BE2C (cell line): Measurements from ENCODE around the gene MAP1LC3B. TPM values are rescaled to one million over a fixed set of nuclear protein-coding genes. Genes with fewer than 3 reads are reported as not detected.

ENCODE experiments used
- DNase-seq: peaks from one replicate; pipeline ENCODE4 v3.0.0-alpha.2; 2020
- H3K27me3 ChIP-seq: fragments of 250-450 bp; sonication (Bioruptor Pico); 2 replicates; pipeline ENCODE4 v1.5.1; 2020; ENCODE audit warnings: mild to moderate bottlenecking
- H3K36me3 ChIP-seq: fragments of 250-450 bp; sonication (Bioruptor Pico); 2 replicates; pipeline ENCODE4 v1.5.1; 2020; ENCODE audit warnings: mild to moderate bottlenecking
- H3K4me1 ChIP-seq: fragments of 250-450 bp; sonication (Bioruptor Pico); 2 replicates; pipeline ENCODE4 v1.5.1; 2020
- H3K4me3 ChIP-seq: 2 replicates; pipeline ENCODE4 v1.5.1; 2011; ENCODE audit warnings: low read depth, low read length
- H3K9me3 ChIP-seq: fragments of 250-450 bp; sonication (Bioruptor Pico); 2 replicates; pipeline ENCODE4 v1.5.1; 2020
- CTCF ChIP-seq: IDR thresholded peaks from 2 replicates; pipeline ENCODE4 v1.5.1; 2012; ENCODE audit warnings: mild to moderate bottlenecking, low read depth, low read length
- polyA plus RNA-seq: library from polyadenylated mRNA; unstranded; fragments of >200 nt; gene quantifications from one replicate; pipeline ENCODE4 v1.2.1, GENCODE V29; 2012; ENCODE audit warnings: low read depth, missing spikeins; ENCODE audit not compliant: insufficient read length, insufficient read depth

The MAP1LC3B gene
- 64.2 TPM for polyA plus RNA-seq

GRCh38 chr16:87391950-87392820 lies at the start of gene MAP1LC3B:
TSS of gene MAP1LC3B (plus strand) at chr16:87392336. CDS start at chr16:87392428, 92 bp downstream.
- no peaks in the 10 kb centered on the region for H3K9me3 ChIP-seq
- H3K4me1 ChIP-seq, result peaks cover 10% of the 10 kb centered on the region
- peak; percentile 98 for DNase-seq
- peak within 1 kb of the TSS; percentile 89 for H3K4me3 ChIP-seq
- TF ChIP-seq CTCF, result no peak
- no peaks in the 10 kb centered on the region for H3K27me3 ChIP-seq
- no peaks in the 10 kb centered on the region for H3K36me3 ChIP-seq

DNA sequence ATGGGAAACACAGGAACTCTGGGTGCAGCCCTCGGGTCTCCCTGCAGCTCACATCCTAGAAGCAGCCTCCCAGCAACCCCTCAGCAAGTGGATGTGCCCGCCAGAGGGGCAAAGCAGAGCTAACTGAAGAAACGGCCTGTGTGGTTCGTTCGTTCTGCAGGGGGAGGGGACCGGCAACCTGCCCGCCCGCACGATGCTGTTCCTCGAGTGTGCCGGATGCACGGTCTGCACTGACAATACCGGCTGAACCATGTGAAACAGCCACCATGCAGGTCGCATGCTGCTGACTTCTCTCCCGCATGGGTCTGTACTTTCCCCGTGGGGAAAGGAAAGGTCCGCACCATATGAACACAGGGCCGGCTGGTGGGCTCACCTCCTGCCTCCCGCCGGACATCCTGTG lies 49.6 kb upstream of the MAP1LC3B start:
- H3K27me3 ChIP-seq, result no peaks in the 10 kb centered on the region
- TF ChIP-seq CTCF, result no peak
- H3K4me1 ChIP-seq, result 0 out of 2 replicates have a peak, but pooled peaks cover under 1% of the 10 kb centered on the region
- H3K36me3 ChIP-seq, result peaks cover 23% of the 10 kb centered on the region
- no peaks in the 10 kb centered on the region for H3K9me3 ChIP-seq
- H3K4me3 ChIP-seq, result no peak overlapping the region
- no peak for DNase-seq

DNA sequence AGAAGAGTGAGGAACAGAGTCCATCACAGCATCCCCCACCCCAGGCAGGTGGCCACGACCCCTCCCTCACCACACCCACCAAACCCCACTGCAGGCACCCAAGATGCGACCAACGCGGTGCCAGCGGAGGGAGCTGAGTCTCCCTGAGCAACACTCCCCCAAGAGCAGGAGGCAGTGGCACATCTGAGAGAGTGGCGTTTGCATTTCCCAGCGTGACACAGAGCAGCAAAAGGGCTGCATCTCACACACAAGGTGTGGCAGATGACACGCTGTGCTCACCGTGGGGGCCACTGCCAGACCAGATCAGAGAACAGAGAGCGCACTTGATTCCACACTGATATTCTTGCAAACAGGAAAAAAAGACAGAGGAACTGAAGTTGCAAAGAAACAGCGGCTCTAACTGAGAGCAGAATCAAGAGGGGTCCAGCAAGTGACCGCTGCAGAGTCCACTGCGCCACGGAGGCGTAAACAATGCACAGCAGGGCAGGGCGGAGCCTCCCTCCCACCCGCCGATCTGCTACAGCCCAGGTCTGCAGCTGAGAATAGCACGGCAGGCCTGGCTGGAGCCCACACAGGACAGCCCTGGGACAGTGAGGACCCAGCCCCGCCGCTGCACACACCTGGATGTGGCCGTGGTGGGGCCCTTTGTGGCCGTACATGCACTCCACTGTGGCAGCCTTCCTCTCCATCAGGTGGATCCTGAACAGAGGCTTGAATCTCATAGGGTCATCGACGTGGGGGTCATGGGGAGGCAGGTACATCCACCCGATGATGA lies 49.0 kb upstream of the MAP1LC3B start:
- DNase-seq, result no peak
- H3K4me3 ChIP-seq, result no peak overlapping the region

GRCh38 chr16:87343753-87344050 lies 48.4 kb upstream of the MAP1LC3B start:
- no peak overlapping the region for H3K4me3 ChIP-seq
- H3K36me3 ChIP-seq, result peaks cover 23% of the 10 kb centered on the region
- H3K9me3 ChIP-seq, result no peaks in the 10 kb centered on the region
- H3K27me3 ChIP-seq, result no peaks in the 10 kb centered on the region
- no peaks in the 10 kb centered on the region for H3K4me1 ChIP-seq
- no peak for DNase-seq
- no peak for TF ChIP-seq CTCF

More for the DNA sequence above, 49.0 kb upstream of the MAP1LC3B start:
- H3K4me1 ChIP-seq, result no peaks in the 10 kb centered on the region
- no peaks in the 10 kb centered on the region for H3K9me3 ChIP-seq
- H3K36me3 ChIP-seq, result peaks cover 23% of the 10 kb centered on the region
- TF ChIP-seq CTCF, result no peak
- no peaks in the 10 kb centered on the region for H3K27me3 ChIP-seq

- DNase-seq, result no peak
- H3K4me1 ChIP-seq, result no peaks in the 10 kb centered on the region
- TF ChIP-seq CTCF, result no peak
- H3K9me3 ChIP-seq, result no peaks in the 10 kb centered on the region
- H3K4me3 ChIP-seq, result no peak overlapping the region
- no peaks in the 10 kb centered on the region for H3K27me3 ChIP-seq
- H3K36me3 ChIP-seq, result peaks cover 20% of the 10 kb centered on the region
Measured at GRCh38 chr16:87344165-87344930, 47.8 kb upstream of the MAP1LC3B start.
